Neuron (in vitro differentiated cells): ENCODE measurements around the gene LINS1.

Experiments used
- H2AFZ ChIP-seq: one replicate; pipeline ENCODE4 v1.6.1; 2013; ENCODE audit warnings: low read depth, mild to moderate bottlenecking, inconsistent platforms, low read length, moderate library complexity
- H3K27me3 ChIP-seq: one replicate; pipeline ENCODE4 v1.6.1; 2013; ENCODE audit warnings: low read length; ENCODE audit not compliant: insufficient read depth
- H3K36me3 ChIP-seq: one replicate; pipeline ENCODE4 v1.6.1; 2013; ENCODE audit warnings: low read length; ENCODE audit not compliant: insufficient read depth
- H3K4me1 ChIP-seq: one replicate; pipeline ENCODE4 v1.6.1; 2013; ENCODE audit warnings: low read length; ENCODE audit not compliant: insufficient read depth
- H3K4me3 ChIP-seq: 2 replicates; pipeline ENCODE4 v1.5.1; 2013; ENCODE audit warnings: mild to moderate bottlenecking, low read length, moderate library complexity
- H3K9me3 ChIP-seq: one replicate; pipeline ENCODE4 v1.6.1; 2013; ENCODE audit warnings: low read length

LINS1 gene, protein sequence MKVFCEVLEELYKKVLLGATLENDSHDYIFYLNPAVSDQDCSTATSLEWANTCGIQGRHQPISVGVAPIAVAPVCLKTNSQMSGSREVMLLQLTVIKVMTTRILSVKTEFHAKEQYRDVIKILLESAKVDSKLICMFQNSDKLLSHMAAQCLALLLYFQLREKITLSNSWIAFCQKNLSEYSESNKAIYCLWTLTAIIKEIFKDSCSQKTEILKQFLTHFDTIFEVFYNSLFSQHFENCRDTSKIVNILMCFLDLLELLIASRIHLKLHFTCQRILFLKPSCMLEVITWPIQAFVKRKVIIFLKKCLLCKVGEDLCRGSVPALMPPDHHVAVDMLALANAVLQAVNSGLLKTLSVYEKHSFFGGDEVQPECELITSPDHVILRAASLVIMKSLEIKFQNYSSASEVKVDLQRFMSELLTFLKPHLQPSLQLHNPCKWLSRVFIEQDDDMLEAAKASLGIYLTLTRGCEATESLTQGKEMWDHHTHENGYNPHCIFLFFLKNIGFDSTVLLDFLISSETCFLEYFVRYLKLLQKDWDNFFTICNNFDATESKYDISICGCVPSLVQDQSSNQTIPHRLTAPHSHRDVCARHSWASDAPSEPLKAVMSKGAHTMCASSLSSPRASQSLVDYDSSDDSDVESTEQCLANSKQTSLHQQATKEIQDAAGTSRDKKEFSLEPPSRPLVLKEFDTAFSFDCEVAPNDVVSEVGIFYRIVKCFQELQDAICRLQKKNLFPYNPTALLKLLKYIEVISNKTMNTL

DNA sequence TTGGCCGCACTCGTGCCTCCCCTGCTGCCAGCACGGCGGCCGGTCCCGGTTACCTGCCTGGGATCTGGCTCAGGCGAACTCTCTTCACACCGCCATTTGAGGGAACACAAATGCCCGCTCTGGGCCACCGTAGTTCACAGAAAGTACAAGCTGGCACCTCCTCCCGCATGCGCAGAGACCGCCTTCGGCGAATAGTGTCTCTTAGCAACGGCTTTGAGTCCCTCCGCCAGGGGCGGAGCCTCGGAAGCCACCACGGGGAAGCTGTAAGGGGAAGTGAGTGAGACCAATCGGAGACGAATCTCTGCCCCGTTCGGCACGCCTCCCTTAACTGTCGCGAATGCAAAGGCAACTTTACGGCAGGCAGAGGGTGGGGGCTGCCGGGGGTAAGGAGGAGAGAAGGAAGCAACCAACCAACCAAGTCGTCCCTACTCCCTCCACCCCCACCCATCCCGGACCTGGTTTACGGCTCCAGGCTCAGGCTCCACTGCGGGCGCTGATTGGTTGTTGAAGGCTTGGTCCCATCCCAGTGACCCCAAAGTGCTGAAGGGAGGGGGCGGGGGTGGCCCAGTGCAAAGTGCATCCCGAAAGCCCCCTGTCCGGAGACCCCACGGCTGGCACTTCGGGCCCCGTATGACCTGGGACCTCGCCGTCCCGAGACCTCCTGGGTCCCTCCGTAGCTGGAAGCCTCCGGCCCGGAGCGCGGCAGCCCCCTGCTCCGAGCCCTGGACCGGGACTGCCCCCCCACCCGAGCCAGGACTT lies at the start of gene LINS1, which contains the start of gene ASB7:
LINS1 (minus strand) TSS at position 121 of the 759 bp plus-strand sequence. CDS start 21,342 bp downstream, outside the sequence.
ASB7 (plus strand) TSS at position 526 of the 759 bp plus-strand sequence. CDS start 9,628 bp downstream, outside the sequence.
- Histone ChIP-seq H3K4me3 (peak within 1 kb of the TSS; percentile 99), H3K36me3 (peaks cover 12% of the 10 kb centered on the region), H2AFZ (peak within 1 kb of the TSS; percentile 78), H3K27me3 (no peaks in the 10 kb centered on the region), H3K9me3 (no peaks in the 10 kb centered on the region), H3K4me1 (peaks cover 34% of the 10 kb centered on the region)

DNA sequence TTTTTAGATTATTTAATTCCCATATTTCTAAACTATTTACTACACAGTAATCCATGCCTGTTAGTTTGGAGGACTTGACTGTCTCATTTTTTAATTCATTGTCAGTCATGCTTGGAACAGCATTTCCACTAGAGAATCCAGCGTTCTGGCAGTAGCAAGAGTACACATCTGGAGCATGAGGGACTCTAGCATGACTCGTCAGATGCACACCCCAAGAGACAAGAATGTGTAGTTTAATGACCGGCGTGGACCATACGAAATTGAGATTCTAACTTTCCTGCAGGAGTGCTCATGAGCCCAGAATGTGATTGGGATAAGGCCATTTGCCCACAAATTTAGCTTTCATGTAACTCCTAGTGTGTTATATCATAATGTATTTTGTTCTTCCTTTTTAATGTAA lies 49.3 kb upstream of the LINS1 start:
- no peak overlapping the region for H2AFZ ChIP-seq
- H3K4me3 ChIP-seq, result no peak overlapping the region
- peaks cover 6% of the 10 kb centered on the region for H3K36me3 ChIP-seq
- no peaks in the 10 kb centered on the region for H3K27me3 ChIP-seq
- H3K4me1 ChIP-seq, result peaks cover 4% of the 10 kb centered on the region
- no peaks in the 10 kb centered on the region for H3K9me3 ChIP-seq

DNA sequence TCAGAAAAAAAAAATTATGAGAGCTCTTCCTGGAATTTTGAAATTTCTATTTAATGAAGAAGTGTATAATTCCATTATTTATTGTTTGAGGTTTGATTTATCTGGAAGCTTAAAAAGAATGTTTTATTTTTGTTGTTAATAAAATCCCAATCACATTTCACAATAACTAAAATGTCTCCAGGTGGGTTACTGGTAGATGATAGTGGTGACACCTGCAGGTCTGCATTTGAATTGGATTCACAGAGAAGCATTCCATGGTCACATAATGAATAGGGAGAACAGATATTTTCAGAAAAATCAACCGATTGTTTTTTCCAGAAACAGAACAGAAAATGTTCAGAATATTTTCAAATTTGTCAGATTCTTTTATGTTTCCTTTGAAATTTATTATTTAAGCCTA lies 48.7 kb upstream of the LINS1 start:
- H3K36me3 ChIP-seq, result peaks cover 6% of the 10 kb centered on the region
- H2AFZ ChIP-seq, result no peak overlapping the region
- H3K27me3 ChIP-seq, result no peaks in the 10 kb centered on the region
- no peaks in the 10 kb centered on the region for H3K9me3 ChIP-seq
- no peak overlapping the region for H3K4me3 ChIP-seq
- H3K4me1 ChIP-seq, result peaks cover 4% of the 10 kb centered on the region

DNA sequence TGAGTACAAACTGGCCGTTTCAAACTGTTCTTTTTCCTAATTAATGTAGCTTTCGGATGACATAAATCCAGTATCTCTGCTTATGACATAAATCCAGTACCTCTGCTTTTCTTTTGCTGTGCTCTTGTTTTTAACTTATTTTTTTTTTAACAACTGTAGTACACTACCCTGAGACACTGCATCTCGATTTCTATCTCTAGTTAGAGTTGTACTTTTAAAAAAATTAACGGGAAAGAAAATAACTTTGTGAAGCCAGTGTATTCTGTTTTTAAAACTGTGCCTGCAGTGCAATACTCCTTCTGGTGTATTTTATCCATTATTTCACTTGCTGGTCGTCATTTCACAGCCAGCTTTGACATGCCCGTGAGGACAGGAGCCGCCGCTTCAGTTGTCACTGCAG lies 47.0 kb upstream of the LINS1 start:
- Histone ChIP-seq H2AFZ (no peak overlapping the region), H3K27me3 (no peaks in the 10 kb centered on the region), H3K4me1 (peaks cover 4% of the 10 kb centered on the region), H3K9me3 (no peaks in the 10 kb centered on the region), H3K4me3 (no peak overlapping the region), H3K36me3 (peaks cover 6% of the 10 kb centered on the region)

DNA sequence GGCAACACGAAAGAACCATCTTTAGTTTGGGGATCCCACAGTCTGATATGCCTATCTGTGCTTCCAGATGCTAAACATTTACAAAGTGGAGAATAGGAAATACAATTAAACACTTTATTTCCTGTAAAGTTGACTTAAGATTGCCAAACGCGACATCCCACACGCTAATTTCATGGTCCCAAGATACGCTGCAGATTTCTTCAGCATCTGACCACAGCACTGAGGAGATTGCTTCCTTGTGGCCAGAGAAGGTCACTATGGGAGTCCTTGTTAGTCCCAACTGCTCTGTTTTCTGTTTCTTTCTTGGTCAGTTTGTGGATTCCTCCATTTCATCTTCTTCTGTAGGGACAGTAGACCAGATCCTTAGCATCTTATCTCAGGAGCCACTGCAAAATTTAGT lies 43.7 kb upstream of the LINS1 start:
- no peak overlapping the region for H3K4me3 ChIP-seq
- H2AFZ ChIP-seq, result no peak overlapping the region
- H3K4me1 ChIP-seq, result no peaks in the 10 kb centered on the region
- H3K27me3 ChIP-seq, result no peaks in the 10 kb centered on the region
- no peaks in the 10 kb centered on the region for H3K9me3 ChIP-seq
- peaks cover 4% of the 10 kb centered on the region for H3K36me3 ChIP-seq

DNA sequence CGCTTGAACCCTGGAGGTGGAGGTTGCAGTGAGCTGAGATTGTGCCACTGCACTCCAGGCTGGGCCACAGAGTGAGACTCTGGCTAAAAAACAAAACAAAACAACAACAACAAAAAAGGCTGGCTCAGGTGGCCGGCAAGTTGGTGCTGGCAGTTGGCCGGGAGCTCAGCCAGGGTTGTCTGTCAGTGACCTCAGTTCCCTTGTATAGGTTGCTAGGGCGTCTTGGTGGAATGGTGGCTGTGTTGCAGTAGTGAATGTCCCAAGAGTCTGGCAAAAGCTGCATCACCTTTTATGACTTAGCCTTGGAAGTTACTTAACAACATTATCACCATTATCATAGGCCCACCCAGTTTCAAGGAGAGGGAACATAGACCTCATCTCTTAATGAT lies 41.0 kb upstream of the LINS1 start:
- Histone ChIP-seq H3K4me3 (no peak overlapping the region), H2AFZ (no peak overlapping the region), H3K27me3 (no peaks in the 10 kb centered on the region), H3K9me3 (no peaks in the 10 kb centered on the region), H3K4me1 (no peaks in the 10 kb centered on the region), H3K36me3 (no peaks in the 10 kb centered on the region)

DNA sequence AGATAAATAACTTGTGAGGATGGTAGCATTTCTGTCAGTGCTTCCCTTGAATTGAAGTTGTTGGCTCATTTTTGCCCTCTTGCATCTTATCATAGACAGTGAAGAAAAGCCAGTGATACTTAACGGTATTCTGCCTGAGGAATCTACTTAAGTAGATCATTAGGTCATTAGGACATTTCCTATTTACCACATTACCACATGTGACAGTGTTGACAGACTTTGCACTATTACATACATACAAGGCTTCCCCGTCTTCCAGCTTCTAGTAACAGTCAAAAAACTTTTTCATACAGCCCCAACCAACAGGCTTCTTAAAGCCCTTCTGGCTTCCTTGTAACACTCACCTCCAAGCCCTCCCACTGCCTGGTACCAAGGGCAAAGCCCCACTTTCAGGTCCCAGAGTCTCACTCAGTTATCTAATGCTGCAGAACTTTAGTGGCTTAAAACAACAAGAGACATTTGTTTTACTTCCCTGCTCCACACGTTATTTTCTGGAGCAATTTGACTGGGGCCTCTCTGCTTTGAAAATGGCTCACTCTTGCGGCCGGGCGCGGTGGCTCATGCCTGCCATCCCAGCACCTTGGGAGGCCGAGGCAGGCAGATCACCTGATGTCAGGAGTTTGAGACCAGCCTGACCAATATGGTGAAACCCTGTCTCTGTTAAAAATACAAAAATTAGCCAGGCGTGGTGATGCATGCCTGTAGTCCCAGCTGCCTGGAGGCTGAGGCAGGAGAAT lies 40.4 kb upstream of the LINS1 start:
- Histone ChIP-seq H3K9me3 (no peaks in the 10 kb centered on the region), H2AFZ (no peak overlapping the region), H3K36me3 (no peaks in the 10 kb centered on the region), H3K27me3 (no peaks in the 10 kb centered on the region), H3K4me3 (no peak overlapping the region), H3K4me1 (no peaks in the 10 kb centered on the region)

DNA sequence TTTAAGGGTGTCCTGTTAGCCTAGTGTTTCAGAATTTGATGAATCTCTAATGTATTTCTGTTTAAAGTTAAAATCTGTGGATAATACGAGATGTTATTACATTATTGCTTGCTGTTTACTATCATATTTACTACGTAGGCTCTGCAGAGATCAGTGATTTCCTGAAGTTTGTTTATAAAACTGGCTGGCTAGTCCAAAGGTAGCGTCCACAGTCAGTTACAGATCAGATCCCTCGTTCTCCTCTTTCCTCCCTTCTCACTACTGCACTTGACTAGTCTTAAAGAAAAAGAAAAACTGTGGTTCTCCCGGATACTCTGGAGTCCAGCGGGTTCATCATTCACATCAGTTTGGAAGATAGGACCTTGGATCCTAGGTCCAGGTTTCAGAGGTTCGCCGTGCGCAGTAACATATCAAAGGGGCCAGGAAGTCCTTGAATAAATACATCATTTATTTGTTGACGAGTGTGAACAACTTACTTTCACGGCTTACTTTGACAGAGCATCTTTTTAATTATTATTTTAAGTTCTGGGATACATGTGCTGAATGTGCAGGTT lies 36.3 kb upstream of the LINS1 start:
- Histone ChIP-seq H3K27me3 (no peaks in the 10 kb centered on the region), H2AFZ (no peak overlapping the region), H3K9me3 (no peaks in the 10 kb centered on the region), H3K4me1 (no peaks in the 10 kb centered on the region), H3K36me3 (no peaks in the 10 kb centered on the region), H3K4me3 (no peak overlapping the region)

DNA sequence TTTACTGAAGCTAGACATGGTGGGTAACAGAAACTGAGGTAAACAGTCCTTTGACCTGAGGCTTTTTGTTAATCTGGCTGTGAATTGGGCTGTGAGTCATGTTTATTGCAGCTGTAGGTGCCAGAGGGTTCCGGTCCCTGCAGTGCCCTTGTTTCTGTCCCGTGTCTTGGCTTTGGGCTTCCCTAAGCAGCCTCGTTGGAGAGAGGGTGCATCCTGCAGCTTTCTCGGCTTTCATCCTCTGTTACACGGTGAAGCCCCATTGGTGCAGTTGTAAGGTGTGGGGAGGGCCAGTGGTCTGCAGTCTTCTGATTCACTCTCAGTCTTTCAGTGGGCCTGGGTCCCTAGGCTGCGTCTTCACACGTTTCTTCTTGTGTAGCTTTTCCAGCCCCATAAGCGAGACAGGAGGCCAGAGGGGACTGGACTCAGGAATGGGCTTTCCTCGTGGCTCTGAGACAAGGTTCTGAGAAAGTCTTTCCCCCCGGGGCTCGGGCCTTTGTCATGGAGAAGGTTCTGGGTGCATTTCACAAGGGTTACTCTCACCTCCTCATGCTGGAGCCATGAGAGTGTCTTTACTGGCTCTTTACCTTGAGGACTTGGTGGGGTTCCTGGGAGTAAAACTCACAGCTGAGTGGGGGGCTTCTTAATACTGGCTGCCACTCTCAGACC lies 33.6 kb upstream of the LINS1 start:
- Histone ChIP-seq H3K9me3 (no peaks in the 10 kb centered on the region), H3K4me3 (no peak overlapping the region), H3K4me1 (no peaks in the 10 kb centered on the region), H3K36me3 (peaks cover 5% of the 10 kb centered on the region), H2AFZ (no peak overlapping the region), H3K27me3 (no peaks in the 10 kb centered on the region)

DNA sequence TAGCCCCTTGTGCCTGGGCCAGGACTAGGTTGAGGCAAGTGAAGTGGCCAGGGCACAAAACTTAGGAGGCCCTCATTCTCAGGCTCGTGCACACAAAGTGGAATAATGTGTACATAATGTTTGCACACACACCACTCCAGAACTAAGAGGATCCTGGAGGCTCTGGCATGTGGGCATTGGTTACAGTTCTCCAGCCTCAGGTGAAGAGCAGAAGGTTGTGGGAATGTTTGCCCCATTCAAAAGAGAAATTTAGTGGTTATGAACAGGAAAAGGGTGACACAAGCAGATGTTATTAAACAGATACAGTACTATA lies 31.7 kb upstream of the LINS1 start:
- H3K9me3 ChIP-seq, result no peaks in the 10 kb centered on the region
- no peaks in the 10 kb centered on the region for H3K4me1 ChIP-seq
- no peaks in the 10 kb centered on the region for H3K27me3 ChIP-seq
- H3K36me3 ChIP-seq, result peaks cover 20% of the 10 kb centered on the region
- no peak overlapping the region for H2AFZ ChIP-seq
- H3K4me3 ChIP-seq, result no peak overlapping the region

DNA sequence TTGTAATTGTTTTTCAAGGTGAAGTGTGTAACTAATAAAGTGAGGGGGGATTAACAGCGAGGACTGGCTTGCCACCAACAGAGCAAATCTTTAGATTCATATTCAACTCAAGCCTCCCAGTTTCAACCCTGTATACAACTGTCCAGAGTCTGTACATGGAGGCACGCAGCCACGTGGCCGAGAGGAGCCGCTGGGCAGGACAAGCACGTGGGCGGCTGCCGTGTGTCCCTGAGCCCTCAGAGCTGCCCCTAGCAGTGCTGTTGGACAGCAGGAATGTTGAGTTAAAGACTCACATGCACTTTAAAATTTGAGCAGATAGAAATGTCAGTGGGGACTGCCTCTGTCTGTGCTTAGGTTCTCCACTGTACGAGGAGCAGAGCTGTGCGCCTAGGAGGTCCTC lies 29.8 kb upstream of the LINS1 start:
- Histone ChIP-seq H3K4me1 (no peaks in the 10 kb centered on the region), H3K36me3 (peaks cover 24% of the 10 kb centered on the region), H2AFZ (no peak overlapping the region), H3K9me3 (no peaks in the 10 kb centered on the region), H3K27me3 (no peaks in the 10 kb centered on the region), H3K4me3 (no peak overlapping the region)

DNA sequence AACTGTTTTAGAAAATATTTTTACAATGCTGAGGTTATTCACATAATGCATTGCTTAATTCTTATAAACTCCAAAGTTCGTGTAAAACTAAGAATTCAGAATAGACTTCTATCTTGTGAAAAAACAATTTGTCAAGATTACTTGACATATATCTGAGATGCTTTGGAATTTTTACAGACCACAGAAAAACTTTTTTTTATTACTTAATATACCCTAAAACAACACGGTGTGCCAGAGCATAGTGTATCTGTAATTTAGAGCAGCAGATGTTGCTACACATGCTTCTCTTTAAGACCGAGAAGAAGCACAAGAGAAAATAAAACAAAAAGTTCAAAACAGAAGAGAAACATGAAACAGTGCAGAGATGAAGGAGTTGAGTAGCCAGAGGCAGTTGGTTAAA lies 26.8 kb upstream of the LINS1 start:
- Histone ChIP-seq H3K9me3 (no peaks in the 10 kb centered on the region), H2AFZ (no peak overlapping the region), H3K4me3 (no peak overlapping the region)

More for the DNA sequence above, 26.8 kb upstream of the LINS1 start:
- H3K27me3 ChIP-seq, result no peaks in the 10 kb centered on the region
- no peaks in the 10 kb centered on the region for H3K4me1 ChIP-seq
- peaks cover 24% of the 10 kb centered on the region for H3K36me3 ChIP-seq
